Smooth muscle cell (in vitro differentiated cells): ENCODE measurements around the gene RMND1. TPM values are rescaled to one million over a fixed set of nuclear protein-coding genes. Genes with fewer than 3 reads are reported as not detected.

Source experiments
- DNase-seq: peaks from one replicate; lab custom pipeline; 2025; ENCODE audit not compliant: unreplicated experiment; lab: John Stamatoyannopoulos, UW
- H2AFZ ChIP-seq: fragments of 200-600 bp; sonication (generic); 2 replicates; pipeline ENCODE4 v1.6.0; 2016; ENCODE audit warnings: antibody characterized with exemption, low read depth, mild to moderate bottlenecking
- H3F3A ChIP-seq: fragments of 200-600 bp; sonication (generic); 2 replicates; pipeline ENCODE4 v1.6.0; 2017; ENCODE audit warnings: antibody characterized with exemption, low read depth
- H3K27ac ChIP-seq: fragments of 200-600 bp; sonication (generic); 2 replicates; pipeline ENCODE4 v1.5.1; 2016; ENCODE audit warnings: low read depth, mild to moderate bottlenecking
- H3K27me3 ChIP-seq: fragments of 200-600 bp; sonication (generic); 2 replicates; pipeline ENCODE4 v1.6.1; 2016; ENCODE audit warnings: low read depth, mild to moderate bottlenecking
- H3K36me3 ChIP-seq: fragments of 200-600 bp; sonication (generic); 2 replicates; pipeline ENCODE4 v1.5.1; 2016; ENCODE audit warnings: low read depth
- H3K4me1 ChIP-seq: fragments of 200-600 bp; sonication (generic); 2 replicates; pipeline ENCODE4 v1.5.1; 2016; ENCODE audit warnings: low read depth
- H3K4me2 ChIP-seq: fragments of 200-600 bp; sonication (generic); 2 replicates; pipeline ENCODE4 v1.6.0; 2016; ENCODE audit warnings: mild to moderate bottlenecking
- H3K4me3 ChIP-seq: fragments of 200-600 bp; sonication (generic); 2 replicates; pipeline ENCODE4 v1.5.1; 2016; ENCODE audit warnings: mild to moderate bottlenecking
- H3K79me2 ChIP-seq: fragments of 200-600 bp; sonication (generic); 2 replicates; pipeline ENCODE4 v1.6.0; 2016; ENCODE audit warnings: low read depth, mild to moderate bottlenecking
- H3K9ac ChIP-seq: fragments of 200-600 bp; sonication (generic); 2 replicates; pipeline ENCODE4 v1.6.0; 2016; ENCODE audit warnings: low read depth
- H3K9me3 ChIP-seq: fragments of 200-600 bp; sonication (generic); replicated peaks from 2 replicates; pipeline ENCODE4 v1.5.1; 2016; ENCODE audit warnings: low read depth
- H4K20me1 ChIP-seq: fragments of 200-600 bp; sonication (generic); 2 replicates; pipeline ENCODE4 v1.6.0; 2016; ENCODE audit warnings: low read depth
- WGBS: methylation state at CpG from one replicate; pipeline ENCODE4 v1.1.7; 2016; ENCODE audit warnings: low lambda C conversion rate; 5-methylcytosine and 5-hydroxymethylcytosine counted together
- polyA plus RNA-seq: library from polyadenylated mRNA; unstranded; fragments of >200 nt; fragmentation: Nextera tagmentation; extraction: Ambion mirVana; gene quantifications from 2 replicates; pipeline ENCODE4 v1.2.1, GENCODE V29; 2016
- total RNA-seq: library from RNA; depleted of rRNA; stranded (reverse); fragments of >200 nt; gene quantifications from 2 replicates; pipeline ENCODE4 v1.2.3, GENCODE V29; 2014
- TF ChIP-seq, protein P1 (sequence below): fragments of 200-600 bp; sonication (generic); IDR thresholded peaks from 2 replicates; pipeline ENCODE4 v1.5.1; 2017; ENCODE audit warnings: borderline replicate concordance, mild to moderate bottlenecking, antibody characterized with exemption; ENCODE audit not compliant: insufficient read depth, poor library complexity, severe bottlenecking

Gene RMND1
- total and polyA plus RNA-seq, 2 experiments from 2014 or later: 13.0 to 27.9 TPM

DNA sequence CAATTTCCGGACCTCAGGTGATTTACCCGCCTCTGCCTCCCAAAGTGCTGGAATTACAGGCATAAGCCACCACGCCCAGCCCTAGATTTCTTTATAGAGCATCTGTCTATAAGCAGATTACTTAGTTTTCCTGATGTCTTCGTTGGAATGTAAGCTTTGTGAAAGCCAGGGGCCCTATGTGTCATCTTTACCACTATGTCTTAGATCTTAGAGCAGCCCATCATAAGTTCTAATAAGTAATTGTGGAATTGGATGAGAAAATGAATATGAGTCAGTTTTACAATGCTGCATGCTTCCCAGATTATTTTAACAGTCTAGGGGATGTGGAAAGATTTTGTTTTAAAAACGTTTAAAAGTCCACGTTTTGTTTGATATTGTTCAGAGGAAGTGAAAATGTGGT is 51.5 kb downstream of the RMND1 start:
- no peak overlapping the region for H3K4me3 ChIP-seq
- H3K79me2 ChIP-seq: peaks cover 82% of the 10 kb centered on the region
- no peak for DNase-seq
- WGBS: 75% methylated on average over 6 of the region's 6 CpGs
- TF ChIP-seq, protein P1, sequence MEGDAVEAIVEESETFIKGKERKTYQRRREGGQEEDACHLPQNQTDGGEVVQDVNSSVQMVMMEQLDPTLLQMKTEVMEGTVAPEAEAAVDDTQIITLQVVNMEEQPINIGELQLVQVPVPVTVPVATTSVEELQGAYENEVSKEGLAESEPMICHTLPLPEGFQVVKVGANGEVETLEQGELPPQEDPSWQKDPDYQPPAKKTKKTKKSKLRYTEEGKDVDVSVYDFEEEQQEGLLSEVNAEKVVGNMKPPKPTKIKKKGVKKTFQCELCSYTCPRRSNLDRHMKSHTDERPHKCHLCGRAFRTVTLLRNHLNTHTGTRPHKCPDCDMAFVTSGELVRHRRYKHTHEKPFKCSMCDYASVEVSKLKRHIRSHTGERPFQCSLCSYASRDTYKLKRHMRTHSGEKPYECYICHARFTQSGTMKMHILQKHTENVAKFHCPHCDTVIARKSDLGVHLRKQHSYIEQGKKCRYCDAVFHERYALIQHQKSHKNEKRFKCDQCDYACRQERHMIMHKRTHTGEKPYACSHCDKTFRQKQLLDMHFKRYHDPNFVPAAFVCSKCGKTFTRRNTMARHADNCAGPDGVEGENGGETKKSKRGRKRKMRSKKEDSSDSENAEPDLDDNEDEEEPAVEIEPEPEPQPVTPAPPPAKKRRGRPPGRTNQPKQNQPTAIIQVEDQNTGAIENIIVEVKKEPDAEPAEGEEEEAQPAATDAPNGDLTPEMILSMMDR: no peak
- peaks cover 100% of the 10 kb centered on the region for H4K20me1 ChIP-seq
- peak overlapping the region; percentile 84 for H3K27ac ChIP-seq
- H3K27me3 ChIP-seq: no peaks in the 10 kb centered on the region
- H3K9ac ChIP-seq: no peak overlapping the region
- peak overlapping the region; percentile 20 for H3K4me2 ChIP-seq
- H3F3A ChIP-seq: peaks cover 18% of the 10 kb centered on the region
- H3K4me1 ChIP-seq: peaks cover 6% of the 10 kb centered on the region
- no peaks in the 10 kb centered on the region for H3K9me3 ChIP-seq
- H2AFZ ChIP-seq: no peak overlapping the region
- H3K36me3 ChIP-seq: no peaks in the 10 kb centered on the region

GRCh38 chr6:151399679-151400078 is 52.2 kb downstream of the RMND1 start:
- Histone ChIP-seq H4K20me1 (peaks cover 100% of the 10 kb centered on the region), H3K4me2 (peak overlapping the region; percentile 20), H3K27ac (peak overlapping the region; percentile 84), H3F3A (peaks cover 15% of the 10 kb centered on the region), H3K4me3 (no peak overlapping the region), H3K36me3 (no peaks in the 10 kb centered on the region), H3K9ac (peak overlapping the region; percentile 37), H3K4me1 (peaks cover 6% of the 10 kb centered on the region), H3K27me3 (no peaks in the 10 kb centered on the region), H3K79me2 (peaks cover 90% of the 10 kb centered on the region), H3K9me3 (no peaks in the 10 kb centered on the region), H2AFZ (no peak overlapping the region)
- no peak for DNase-seq
- 70% methylated on average over 3 of the region's 3 CpGs for WGBS
- TF ChIP-seq, protein P1: no peak

DNA sequence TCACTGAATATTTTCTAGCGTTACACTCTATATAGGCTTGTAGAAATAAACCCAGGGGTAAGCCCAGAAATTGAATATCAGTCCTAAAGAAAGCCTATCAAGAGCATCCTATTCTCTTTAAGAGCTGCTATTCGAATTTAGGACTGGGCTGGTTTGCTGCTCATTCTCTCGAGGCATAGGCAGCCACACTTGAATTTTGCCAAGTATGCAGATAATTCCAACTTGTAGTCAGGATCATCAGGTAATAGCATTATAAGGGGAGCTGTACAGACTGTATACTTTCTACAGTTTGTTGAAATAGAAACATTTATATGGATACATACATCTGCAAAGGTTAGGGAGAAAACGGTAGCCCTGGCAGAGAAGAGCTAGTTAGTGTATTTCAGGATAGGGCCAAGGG is 58.5 kb downstream of the RMND1 start:
- peak overlapping the region; percentile 95 for H3K4me3 ChIP-seq
- TF ChIP-seq, protein P1: no peak
- H3K9me3 ChIP-seq: no peaks in the 10 kb centered on the region

DNA sequence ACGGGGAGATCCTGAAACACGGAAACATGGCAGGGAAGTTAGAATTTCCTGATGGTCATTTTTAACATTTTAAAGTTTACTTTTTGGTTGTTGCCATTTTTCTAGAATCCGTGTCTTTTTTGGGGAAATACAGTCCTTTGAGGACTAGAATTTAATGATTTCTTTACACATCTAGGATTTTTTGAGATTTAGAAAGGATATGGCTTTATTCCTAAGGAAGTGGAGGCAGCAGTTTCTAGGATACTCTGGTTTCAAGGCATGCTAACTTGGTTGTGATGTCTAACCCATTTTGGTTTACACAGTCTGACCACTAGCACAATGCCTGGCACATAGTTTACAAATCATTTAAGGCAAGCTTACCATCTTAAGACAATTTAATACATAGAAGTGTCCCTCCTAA is 59.5 kb downstream of the RMND1 start:
- H2AFZ ChIP-seq: no peak overlapping the region
- H3K27ac ChIP-seq: peak overlapping the region; percentile 98
- H3K4me2 ChIP-seq: peak overlapping the region; percentile 96
- WGBS: 9% methylated on average over 3 of the region's 3 CpGs
- H3K27me3 ChIP-seq: no peaks in the 10 kb centered on the region
- no peak for DNase-seq
- H3K4me3 ChIP-seq: peak overlapping the region; percentile 95
- H4K20me1 ChIP-seq: peaks cover 58% of the 10 kb centered on the region
- peaks cover 72% of the 10 kb centered on the region for H3K79me2 ChIP-seq
- H3K4me1 ChIP-seq: peaks cover 24% of the 10 kb centered on the region
- TF ChIP-seq, protein P1: no peak
- peak overlapping the region; percentile 51 for H3K9ac ChIP-seq
- H3K36me3 ChIP-seq: no peaks in the 10 kb centered on the region
- H3K9me3 ChIP-seq: no peaks in the 10 kb centered on the region
- peaks cover 30% of the 10 kb centered on the region for H3F3A ChIP-seq

More for the DNA sequence above, 58.5 kb downstream of the RMND1 start:
- no peak overlapping the region for H2AFZ ChIP-seq
- no peak for DNase-seq
- H4K20me1 ChIP-seq: peaks cover 68% of the 10 kb centered on the region
- peaks cover 19% of the 10 kb centered on the region for H3K4me1 ChIP-seq
- peak overlapping the region; percentile 98 for H3K27ac ChIP-seq
- no peaks in the 10 kb centered on the region for H3K27me3 ChIP-seq
- WGBS: 92% methylated on average over 4 of the region's 4 CpGs
- H3K9ac ChIP-seq: no peak overlapping the region
- peaks cover 72% of the 10 kb centered on the region for H3K79me2 ChIP-seq
- H3K36me3 ChIP-seq: no peaks in the 10 kb centered on the region
- peaks cover 23% of the 10 kb centered on the region for H3F3A ChIP-seq
- peak overlapping the region; percentile 96 for H3K4me2 ChIP-seq
